Measurements from ENCODE around the gene UNC13D.

Gene UNC13D

GRCh38 chr17:75849724-75850123, 5.5 kb upstream of the UNC13D start:
- no peak for DNase-seq

GRCh38 chr17:75849279-75849646, 5.1 kb upstream of the UNC13D start:
- DNase-seq = no peak

- peak; percentile 71 for DNase-seq
Measured at GRCh38 chr17:75848523-75849278, 4.5 kb upstream of the UNC13D start.

- DNase-seq = no peak
Measured at GRCh38 chr17:75847614-75848522, 3.7 kb upstream of the UNC13D start.

GRCh38 chr17:75846692-75847613, 2.7 kb upstream of the UNC13D start:
- no peak for DNase-seq

- DNase-seq = no peak
Measured at GRCh38 chr17:75845933-75846691, 1.9 kb upstream of the UNC13D start.

- DNase-seq = peak; percentile 36
Measured at GRCh38 chr17:75845058-75845711, 981 bp upstream of the UNC13D start.

GRCh38 chr17:75844530-75845057, 390 bp upstream of the UNC13D start:
- DNase-seq = no peak

GRCh38 chr17:75842963-75843576, 1.1 kb downstream of the UNC13D start:
- DNase-seq = no peak

- DNase-seq = no peak
Measured at GRCh38 chr17:75842411-75842810, 1.8 kb downstream of the UNC13D start.

GRCh38 chr17:75840799-75841164, 3.4 kb downstream of the UNC13D start:
- no peak for DNase-seq

- no peak for DNase-seq
Measured at GRCh38 chr17:75839942-75840798, 4.0 kb downstream of the UNC13D start.

GRCh38 chr17:75838410-75838809, 5.8 kb downstream of the UNC13D start:
- no peak for DNase-seq

GRCh38 chr17:75837899-75838298, 6.3 kb downstream of the UNC13D start:
- DNase-seq = no peak

GRCh38 chr17:75836605-75837004, 7.6 kb downstream of the UNC13D start:
- no peak for DNase-seq

- no peak for DNase-seq
Measured at GRCh38 chr17:75835654-75835987, 8.6 kb downstream of the UNC13D start.

- no peak for DNase-seq
Measured at GRCh38 chr17:75834928-75835653, 9.1 kb downstream of the UNC13D start.

- DNase-seq = no peak
Measured at GRCh38 chr17:75834279-75834920, 9.8 kb downstream of the UNC13D start.

All from central memory CD4-positive, alpha-beta T cell (primary cell).